ENCODE measurements around the gene CHN1.

The CHN1 gene

GRCh38 chr2:174777347-174778084 is 227.7 kb downstream of the CHN1 start:
- Histone ChIP-seq H3K9me3 (ENCODE audit: control insufficient read depth, low read length) (no peaks in the 10 kb centered on the region), H3K4me1 (ENCODE audit: control insufficient read depth, insufficient read depth, low read depth, low read length) (peaks cover 14% of the 10 kb centered on the region), H3K36me3 (ENCODE audit: control insufficient read depth in 1 of 2, insufficient read depth in 2 of 2, low read depth in 1 of 2, low read length in 2 of 2) (no peaks in the 10 kb centered on the region), H2AFZ (ENCODE audit: low read depth, low read length) (no peak overlapping the region), H2BK12ac (ENCODE audit: low read length in 2 of 2) (peak overlapping the region; percentile 70 to 91), H3K9ac (ENCODE audit: low read length) (no peak overlapping the region), H3K27me3 (ENCODE audit: control insufficient read depth in 1 of 2, insufficient read depth in 1 of 2, low read length in 2 of 2) (no peaks in the 10 kb centered on the region), H2BK120ac (ENCODE audit: low read depth, low read length) (peak overlapping the region; percentile 87), H3K23ac (ENCODE audit: low read length in 2 of 2) (no peak overlapping the region), H3K79me1 (replicated peaks; ENCODE audit: low read length, poor library complexity, severe bottlenecking) (no peaks in the 10 kb centered on the region), H2AK5ac (ENCODE audit: low read length, severe bottlenecking) (no peak overlapping the region), H2BK15ac (ENCODE audit: low read depth, poor library complexity, severe bottlenecking) (no peak overlapping the region), H3K4ac (ENCODE audit: low read depth in 1 of 2, low read length in 2 of 2) (peak overlapping the region in 1 of 2 experiments; percentile 89), H2BK5ac (ENCODE audit: low read depth, low read length, poor library complexity, severe bottlenecking) (no peak overlapping the region), H3K4me2 (ENCODE audit: low read length, poor library complexity, severe bottlenecking) (no peak overlapping the region), H4K91ac (ENCODE audit: low read length) (peak overlapping the region; percentile 8), H3K27ac (ENCODE audit: low read length, poor library complexity, severe bottlenecking) (no peak overlapping the region), H4K8ac (ENCODE audit: low read length) (peak overlapping the region; percentile 81), H3K18ac (ENCODE audit: low read depth in 1 of 2, low read length in 2 of 2) (peak overlapping the region; percentile 65 to 82), H3K14ac (ENCODE audit: low read length in 2 of 2) (no peak overlapping the region), H3K4me3 (ENCODE audit: insufficient read depth in 1 of 2, low read depth in 1 of 2, low read length in 2 of 2) (no peak overlapping the region)
- 82% methylated on average over 5 of the region's 5 CpGs for WGBS
- peak; percentile 22 for DNase-seq

GRCh38 chr2:174776675-174777074 is 228.5 kb downstream of the CHN1 start:
- peaks cover 20% of the 10 kb centered on the region for H3K4me1 ChIP-seq (ENCODE audit: control insufficient read depth, insufficient read depth, low read depth, low read length)
- no peak for DNase-seq
- no peaks in the 10 kb centered on the region for H3K79me1 ChIP-seq (replicated peaks; ENCODE audit: low read length, poor library complexity, severe bottlenecking)
- peak overlapping the region in 1 of 2 experiments; percentile 38 for H3K4ac ChIP-seq (ENCODE audit: low read depth in 1 of 2, low read length in 2 of 2)
- H2BK120ac ChIP-seq (ENCODE audit: low read depth, low read length): no peak overlapping the region
- peak overlapping the region in 1 of 2 experiments; percentile 30 for H3K14ac ChIP-seq (ENCODE audit: low read length in 2 of 2)
- no peak overlapping the region for H2AFZ ChIP-seq (ENCODE audit: low read depth, low read length)
- no peak overlapping the region for H3K4me3 ChIP-seq (ENCODE audit: insufficient read depth in 1 of 2, low read depth in 1 of 2, low read length in 2 of 2)
- H3K36me3 ChIP-seq (ENCODE audit: control insufficient read depth in 1 of 2, insufficient read depth in 2 of 2, low read depth in 1 of 2, low read length in 2 of 2): no peaks in the 10 kb centered on the region
- peak overlapping the region; percentile 66 for H4K91ac ChIP-seq (ENCODE audit: low read length)
- H3K27me3 ChIP-seq (ENCODE audit: control insufficient read depth in 1 of 2, insufficient read depth in 1 of 2, low read length in 2 of 2): no peaks in the 10 kb centered on the region
- H2BK15ac ChIP-seq (ENCODE audit: low read depth, poor library complexity, severe bottlenecking): no peak overlapping the region
- H4K8ac ChIP-seq (ENCODE audit: low read length): peak overlapping the region; percentile 66
- no peaks in the 10 kb centered on the region for H3K9me3 ChIP-seq (ENCODE audit: control insufficient read depth, low read length)
- H3K9ac ChIP-seq (ENCODE audit: low read length): no peak overlapping the region
- 69% methylated on average over 3 of the region's 3 CpGs for WGBS
- no peak overlapping the region for H3K27ac ChIP-seq (ENCODE audit: low read length, poor library complexity, severe bottlenecking)
- H2BK12ac ChIP-seq (ENCODE audit: low read length in 2 of 2): peak overlapping the region in 1 of 2 experiments; percentile 55
- no peak overlapping the region for H2BK5ac ChIP-seq (ENCODE audit: low read depth, low read length, poor library complexity, severe bottlenecking)
- peak overlapping the region; percentile 10 for H2AK5ac ChIP-seq (ENCODE audit: low read length, severe bottlenecking)
- H3K4me2 ChIP-seq (ENCODE audit: low read length, poor library complexity, severe bottlenecking): no peak overlapping the region
- H3K18ac ChIP-seq (ENCODE audit: low read depth in 1 of 2, low read length in 2 of 2): peak overlapping the region; percentile 43 to 71
- no peak overlapping the region for H3K23ac ChIP-seq (ENCODE audit: low read length in 2 of 2)

- H3K9ac ChIP-seq (ENCODE audit: low read length): no peak overlapping the region
- no peak overlapping the region for H3K4ac ChIP-seq (ENCODE audit: low read depth in 1 of 2, low read length in 2 of 2)
- H3K14ac ChIP-seq (ENCODE audit: low read length in 2 of 2): no peak overlapping the region
- H4K8ac ChIP-seq (ENCODE audit: low read length): peak overlapping the region; percentile 7
- peaks cover 20% of the 10 kb centered on the region for H3K4me1 ChIP-seq (ENCODE audit: control insufficient read depth, insufficient read depth, low read depth, low read length)
- no peak overlapping the region for H3K23ac ChIP-seq (ENCODE audit: low read length in 2 of 2)
- H3K4me3 ChIP-seq (ENCODE audit: insufficient read depth in 1 of 2, low read depth in 1 of 2, low read length in 2 of 2): no peak overlapping the region
- H2BK12ac ChIP-seq (ENCODE audit: low read length in 2 of 2): peak overlapping the region; percentile 34 to 85
- DNase-seq: no peak
- no peak overlapping the region for H2AK5ac ChIP-seq (ENCODE audit: low read length, severe bottlenecking)
- no peak overlapping the region for H2BK15ac ChIP-seq (ENCODE audit: low read depth, poor library complexity, severe bottlenecking)
- H3K36me3 ChIP-seq (ENCODE audit: control insufficient read depth in 1 of 2, insufficient read depth in 2 of 2, low read depth in 1 of 2, low read length in 2 of 2): no peaks in the 10 kb centered on the region
- H2AFZ ChIP-seq (ENCODE audit: low read depth, low read length): no peak overlapping the region
- H3K18ac ChIP-seq (ENCODE audit: low read depth in 1 of 2, low read length in 2 of 2): peak overlapping the region; percentile 52 to 64
- H2BK120ac ChIP-seq (ENCODE audit: low read depth, low read length): no peak overlapping the region
- no peak overlapping the region for H3K4me2 ChIP-seq (ENCODE audit: low read length, poor library complexity, severe bottlenecking)
- H3K9me3 ChIP-seq (ENCODE audit: control insufficient read depth, low read length): no peaks in the 10 kb centered on the region
- no peaks in the 10 kb centered on the region for H3K79me1 ChIP-seq (replicated peaks; ENCODE audit: low read length, poor library complexity, severe bottlenecking)
- H3K27me3 ChIP-seq (ENCODE audit: control insufficient read depth in 1 of 2, insufficient read depth in 1 of 2, low read length in 2 of 2): no peaks in the 10 kb centered on the region
- H4K91ac ChIP-seq (ENCODE audit: low read length): no peak overlapping the region
- no peak overlapping the region for H2BK5ac ChIP-seq (ENCODE audit: low read depth, low read length, poor library complexity, severe bottlenecking)
- H3K27ac ChIP-seq (ENCODE audit: low read length, poor library complexity, severe bottlenecking): no peak overlapping the region
- WGBS: 59% methylated on average over 5 of the region's 6 CpGs
Observed at GRCh38 chr2:174776223-174776622, 229.0 kb downstream of the CHN1 start.

- 91% methylated on average over 5 of the region's 5 CpGs for WGBS
- DNase-seq: no peak
- peak overlapping the region in 1 of 2 experiments; percentile 3 for H3K4ac ChIP-seq (ENCODE audit: low read depth in 1 of 2, low read length in 2 of 2)
Observed at GRCh38 chr2:174775571-174775980, 229.6 kb downstream of the CHN1 start.

More at GRCh38 chr2:174775571-174775980, 229.6 kb downstream of the CHN1 start:
- H3K9ac ChIP-seq (ENCODE audit: low read length): no peak overlapping the region
- no peak overlapping the region for H3K23ac ChIP-seq (ENCODE audit: low read length in 2 of 2)
- H2BK12ac ChIP-seq (ENCODE audit: low read length in 2 of 2): peak overlapping the region; percentile 17 to 34
- peak overlapping the region; percentile 29 for H2BK120ac ChIP-seq (ENCODE audit: low read depth, low read length)
- peaks cover 20% of the 10 kb centered on the region for H3K4me1 ChIP-seq (ENCODE audit: control insufficient read depth, insufficient read depth, low read depth, low read length)
- H3K27me3 ChIP-seq (ENCODE audit: control insufficient read depth in 1 of 2, insufficient read depth in 1 of 2, low read length in 2 of 2): no peaks in the 10 kb centered on the region
- H3K36me3 ChIP-seq (ENCODE audit: control insufficient read depth in 1 of 2, insufficient read depth in 2 of 2, low read depth in 1 of 2, low read length in 2 of 2): no peaks in the 10 kb centered on the region
- H4K91ac ChIP-seq (ENCODE audit: low read length): no peak overlapping the region
- H2BK15ac ChIP-seq (ENCODE audit: low read depth, poor library complexity, severe bottlenecking): no peak overlapping the region
- H4K8ac ChIP-seq (ENCODE audit: low read length): peak overlapping the region; percentile 3
- no peak overlapping the region for H2AFZ ChIP-seq (ENCODE audit: low read depth, low read length)
- no peak overlapping the region for H3K27ac ChIP-seq (ENCODE audit: low read length, poor library complexity, severe bottlenecking)
- no peak overlapping the region for H2AK5ac ChIP-seq (ENCODE audit: low read length, severe bottlenecking)
- H3K18ac ChIP-seq (ENCODE audit: low read depth in 1 of 2, low read length in 2 of 2): no peak overlapping the region
- H3K9me3 ChIP-seq (ENCODE audit: control insufficient read depth, low read length): no peaks in the 10 kb centered on the region
- no peaks in the 10 kb centered on the region for H3K79me1 ChIP-seq (replicated peaks; ENCODE audit: low read length, poor library complexity, severe bottlenecking)
- H2BK5ac ChIP-seq (ENCODE audit: low read depth, low read length, poor library complexity, severe bottlenecking): no peak overlapping the region
- no peak overlapping the region for H3K4me2 ChIP-seq (ENCODE audit: low read length, poor library complexity, severe bottlenecking)
- H3K14ac ChIP-seq (ENCODE audit: low read length in 2 of 2): no peak overlapping the region
- no peak overlapping the region for H3K4me3 ChIP-seq (ENCODE audit: insufficient read depth in 1 of 2, low read depth in 1 of 2, low read length in 2 of 2)
